Activated naive CD4-positive, alpha-beta T cell treated with anti-CD3 and anti-CD28 coated beads, Interleukin-2, amount 10 ng/mL, durations not matched to agents 7 days and 5 days (primary cell): Measurements from ENCODE around the gene NGLY1.

Experiments used
- CTCF ChIA-PET: fragments of 350-600 bp; sonication (Branson Sonifier 250); formaldehyde crosslinking; loops from one replicate; lab custom pipeline; 2021; ENCODE audit warnings: antibody characterized with exemption; lab: Charles Lee
- DNase-seq: peaks from one replicate; pipeline ENCODE4 v3.0.0-alpha.2; 2020
- H3K27ac Mint-ChIP-seq: one replicate; pipeline ENCODE4 v1.8.0; 2021; ENCODE audit warnings: mild to moderate bottlenecking, moderate library complexity, mixed read lengths
- H3K27me3 Mint-ChIP-seq: one replicate; pipeline ENCODE4 v1.8.0; 2021; ENCODE audit warnings: mild to moderate bottlenecking, mixed read lengths
- H3K36me3 Mint-ChIP-seq: one replicate; pipeline ENCODE4 v1.8.0; 2021; ENCODE audit warnings: mixed read lengths
- H3K4me1 Mint-ChIP-seq: one replicate; pipeline ENCODE4 v1.8.0; 2021; ENCODE audit warnings: mixed read lengths
- H3K4me3 Mint-ChIP-seq: one replicate; pipeline ENCODE4 v1.8.0; 2021; ENCODE audit warnings: mild to moderate bottlenecking, moderate library complexity, mixed read lengths
- H3K9me3 Mint-ChIP-seq: one replicate; pipeline ENCODE4 v1.8.0; 2021; ENCODE audit warnings: mixed read lengths

Gene NGLY1

GRCh38 chr3:25803833-25804232, 20.6 kb upstream of the NGLY1 start:
- no peaks in the 10 kb centered on the region for H3K9me3 Mint-ChIP-seq
- H3K4me3 Mint-ChIP-seq: no peak overlapping the region
- CTCF ChIA-PET: interaction anchor here (0.6 to 1.4 kb wide), 2 partner anchors 30 to 66 kb away, joined by 3 to 5 read pairs; no protein-coding TSS in a partner anchor
- DNase-seq: no peak
- no peaks in the 10 kb centered on the region for H3K36me3 Mint-ChIP-seq
- peaks cover 4% of the 10 kb centered on the region for H3K27me3 Mint-ChIP-seq
- H3K4me1 Mint-ChIP-seq: no peaks in the 10 kb centered on the region
- no peak overlapping the region for H3K27ac Mint-ChIP-seq

- H3K36me3 Mint-ChIP-seq: no peaks in the 10 kb centered on the region
- no peaks in the 10 kb centered on the region for H3K4me1 Mint-ChIP-seq
- H3K9me3 Mint-ChIP-seq: no peaks in the 10 kb centered on the region
- no peak overlapping the region for H3K27ac Mint-ChIP-seq
- DNase-seq: no peak
- no peak overlapping the region for H3K4me3 Mint-ChIP-seq
- H3K27me3 Mint-ChIP-seq: peaks cover 4% of the 10 kb centered on the region
- CTCF ChIA-PET: interaction anchor here (0.5 to 1.7 kb wide), 3 partner anchors 15 to 153 kb away, joined by 3 to 4 read pairs (median 4); no protein-coding TSS in a partner anchor
Observed at GRCh38 chr3:25801786-25802185, 18.5 kb upstream of the NGLY1 start.

- peak within 1 kb of the TSS; percentile 96 for H3K27ac Mint-ChIP-seq
- H3K9me3 Mint-ChIP-seq: no peaks in the 10 kb centered on the region
- CTCF ChIA-PET: interaction anchor here (0.7 to 1.0 kb wide), 2 partner anchors 72 to 142 kb away, joined by 3 read pairs; no protein-coding TSS in a partner anchor
- peak within 1 kb of the TSS; percentile 91 for H3K4me3 Mint-ChIP-seq
- H3K36me3 Mint-ChIP-seq: peaks cover 15% of the 10 kb centered on the region
- H3K27me3 Mint-ChIP-seq: peaks cover 7% of the 10 kb centered on the region
- H3K4me1 Mint-ChIP-seq: peaks cover 46% of the 10 kb centered on the region
- peak; percentile 93 for DNase-seq
Observed at GRCh38 chr3:25789596-25790556, 6.6 kb upstream of the NGLY1 start, which contains the start of gene OXSM. Gene OXSM, plus strand, starts transcription at chr3:25790090. Its CDS starts 931 bp downstream, at chr3:25791021.

- CTCF ChIA-PET: interaction anchor here (0.7 kb wide), 1 partner anchor 141 kb away, joined by 3 read pairs; no protein-coding TSS in a partner anchor
- peak overlapping the region; percentile 96 for H3K27ac Mint-ChIP-seq
- peaks cover 7% of the 10 kb centered on the region for H3K27me3 Mint-ChIP-seq
Observed at GRCh38 chr3:25789209-25789595, 6.0 kb upstream of the NGLY1 start.

GRCh38 chr3:25787689-25788088, 4.4 kb upstream of the NGLY1 start:
- Mint-ChIP-seq H3K27ac (no peak overlapping the region), H3K4me3 (no peak overlapping the region), H3K4me1 (peaks cover 55% of the 10 kb centered on the region), H3K36me3 (peaks cover 12% of the 10 kb centered on the region), H3K27me3 (peaks cover 7% of the 10 kb centered on the region), H3K9me3 (no peaks in the 10 kb centered on the region)
- no peak for DNase-seq
- CTCF ChIA-PET: no interaction called here

More at GRCh38 chr3:25789209-25789595, 6.0 kb upstream of the NGLY1 start:
- DNase-seq: no peak
- Mint-ChIP-seq H3K36me3 (peaks cover 12% of the 10 kb centered on the region), H3K9me3 (no peaks in the 10 kb centered on the region), H3K4me3 (peak overlapping the region; percentile 91), H3K4me1 (peaks cover 52% of the 10 kb centered on the region)

GRCh38 chr3:25785826-25786225, 2.6 kb upstream of the NGLY1 start:
- Mint-ChIP-seq H3K4me3 (no peak overlapping the region), H3K9me3 (no peaks in the 10 kb centered on the region), H3K27me3 (peaks cover 7% of the 10 kb centered on the region), H3K4me1 (peaks cover 52% of the 10 kb centered on the region), H3K36me3 (peaks cover 7% of the 10 kb centered on the region), H3K27ac (no peak overlapping the region)
- CTCF ChIA-PET: no interaction called here
- DNase-seq: no peak

GRCh38 chr3:25784971-25785370, 1.7 kb upstream of the NGLY1 start:
- peaks cover 7% of the 10 kb centered on the region for H3K36me3 Mint-ChIP-seq
- H3K9me3 Mint-ChIP-seq: no peaks in the 10 kb centered on the region
- H3K27ac Mint-ChIP-seq: no peak overlapping the region
- CTCF ChIA-PET: no interaction called here
- H3K4me3 Mint-ChIP-seq: no peak overlapping the region
- peaks cover 7% of the 10 kb centered on the region for H3K27me3 Mint-ChIP-seq
- H3K4me1 Mint-ChIP-seq: peaks cover 53% of the 10 kb centered on the region
- no peak for DNase-seq

- CTCF ChIA-PET: no interaction called here
- Mint-ChIP-seq H3K4me3 (peak overlapping the region; percentile 82), H3K9me3 (no peaks in the 10 kb centered on the region), H3K4me1 (peaks cover 52% of the 10 kb centered on the region), H3K27ac (peak overlapping the region; percentile 83), H3K36me3 (peaks cover 7% of the 10 kb centered on the region), H3K27me3 (peaks cover 4% of the 10 kb centered on the region)
- DNase-seq: no peak
Observed at GRCh38 chr3:25783661-25784512, 644 bp upstream of the NGLY1 start.

- Mint-ChIP-seq H3K27me3 (peaks cover 4% of the 10 kb centered on the region), H3K27ac (peak overlapping the region; percentile 88), H3K9me3 (no peaks in the 10 kb centered on the region), H3K36me3 (peaks cover 19% of the 10 kb centered on the region), H3K4me1 (peaks cover 44% of the 10 kb centered on the region), H3K4me3 (peak overlapping the region; percentile 88)
- CTCF ChIA-PET: no interaction called here
- DNase-seq: no peak
Observed at GRCh38 chr3:25782636-25782937, 656 bp downstream of the NGLY1 start.

GRCh38 chr3:25781758-25782594, 1.3 kb downstream of the NGLY1 start:
- CTCF ChIA-PET: no interaction called here
- H3K4me1 Mint-ChIP-seq: peaks cover 46% of the 10 kb centered on the region
- DNase-seq: no peak
- peaks cover 22% of the 10 kb centered on the region for H3K36me3 Mint-ChIP-seq
- peak overlapping the region; percentile 88 for H3K27ac Mint-ChIP-seq
- no peaks in the 10 kb centered on the region for H3K9me3 Mint-ChIP-seq
- H3K27me3 Mint-ChIP-seq: peaks cover under 1% of the 10 kb centered on the region
- peak overlapping the region; percentile 88 for H3K4me3 Mint-ChIP-seq

- Mint-ChIP-seq H3K4me1 (peaks cover 46% of the 10 kb centered on the region), H3K27ac (no peak overlapping the region), H3K9me3 (peaks cover 3% of the 10 kb centered on the region), H3K27me3 (no peaks in the 10 kb centered on the region), H3K4me3 (peak overlapping the region; percentile 88), H3K36me3 (peaks cover 29% of the 10 kb centered on the region)
- no peak for DNase-seq
- CTCF ChIA-PET: interaction anchor here (0.9 kb wide), 1 partner anchor 24 kb away, joined by 3 read pairs; no protein-coding TSS in a partner anchor
Observed at GRCh38 chr3:25781145-25781757, 2.0 kb downstream of the NGLY1 start.

GRCh38 chr3:25780618-25781017, 2.6 kb downstream of the NGLY1 start:
- DNase-seq: no peak
- no peak overlapping the region for H3K4me3 Mint-ChIP-seq
- CTCF ChIA-PET: interaction anchor here (0.6 to 0.9 kb wide), 2 partner anchors 23 to 142 kb away, joined by 3 read pairs; no protein-coding TSS in a partner anchor
- H3K9me3 Mint-ChIP-seq: peaks cover 3% of the 10 kb centered on the region
- no peaks in the 10 kb centered on the region for H3K27me3 Mint-ChIP-seq
- H3K4me1 Mint-ChIP-seq: peaks cover 45% of the 10 kb centered on the region
- peaks cover 34% of the 10 kb centered on the region for H3K36me3 Mint-ChIP-seq
- H3K27ac Mint-ChIP-seq: peak overlapping the region; percentile 2

- H3K4me1 Mint-ChIP-seq: peaks cover 19% of the 10 kb centered on the region
- DNase-seq: no peak
- no peaks in the 10 kb centered on the region for H3K27me3 Mint-ChIP-seq
- peaks cover 64% of the 10 kb centered on the region for H3K36me3 Mint-ChIP-seq
- CTCF ChIA-PET: no interaction called here
- H3K9me3 Mint-ChIP-seq: peaks cover 21% of the 10 kb centered on the region
- H3K4me3 Mint-ChIP-seq: no peak overlapping the region
- no peak overlapping the region for H3K27ac Mint-ChIP-seq
Observed at GRCh38 chr3:25775936-25776335, 7.3 kb downstream of the NGLY1 start.
